Gastrocnemius medialis (tissue), 4 donors: Measurements from ENCODE around the gene EYS. TPM values are rescaled to one million over a fixed set of nuclear protein-coding genes. Genes with fewer than 3 reads are reported as not detected.

Source experiments
- ATAC-seq, 2 donors: fragments of 150-250 bp; one replicate each; pipeline ENCODE4 v1.9.1; 2016
- DNase-seq, 2 donors: peaks; one replicate each; pipeline ENCODE4 v3.0.0-alpha.2; 2019
- H3K27ac ChIP-seq, 4 donors: fragments of 200-600 bp; sonication (generic); 1 replicate in 1 of 4; 2 replicates in 3 of 4; pipeline ENCODE4 v1.5.1; 2016 to 2018; ENCODE audit warnings: mild to moderate bottlenecking in 2 of 4, moderate library complexity in 1 of 4
- H3K27me3 ChIP-seq, 3 donors: fragments of 200-600 bp; sonication (generic) in 2 of 3; 1 replicate in 1 of 3; 2 replicates in 2 of 3; pipeline versions ENCODE4 v1.5.1 to v1.6.0; 2016 to 2019; ENCODE audit warnings: mild to moderate bottlenecking in 1 of 3, moderate library complexity in 1 of 3
- H3K36me3 ChIP-seq, 2 donors: fragments of 200-600 bp; sonication (generic) in 1 of 2; one replicate each; pipeline ENCODE4 v1.5.1; 2017 to 2018
- H3K4me1 ChIP-seq, 2 donors: fragments of 200-600 bp; sonication (generic) in 1 of 2; one replicate each; pipeline ENCODE4 v1.5.1; 2016 to 2017; ENCODE audit warnings: mild to moderate bottlenecking in 2 of 2
- H3K4me3 ChIP-seq, 4 donors: fragments of 200-600 bp; sonication (generic) in 3 of 4; 1 replicate in 1 of 4; 2 replicates in 3 of 4; pipeline ENCODE4 v1.5.1; 2016 to 2019; ENCODE audit warnings: mild to moderate bottlenecking in 2 of 4
- H3K9me3 ChIP-seq, 3 donors: fragments of 200-600 bp; sonication (generic) in 2 of 3; 1 replicate in 1 of 3; 2 replicates in 2 of 3; pipeline ENCODE4 v1.5.1; 2016 to 2019
- POLR2A ChIP-seq, 2 donors: fragments of 450-650 bp; IDR thresholded peaks; one replicate each; pipeline ENCODE4 v1.6.1; 2017; ENCODE audit warnings: antibody characterized with exemption in 2 of 2, mild to moderate bottlenecking in 2 of 2, moderate library complexity in 2 of 2
- in situ Hi-C, 4 donors: fragments of 200-750 bp; cut with MboI; loops; one replicate each; pipeline versions ENCODE4 v1.15.0 to v1.8.0; 2017; ENCODE audit warnings: low sequenced_read_pairs in 4 of 4
- intact Hi-C: fragments of 100-400 bp; cut with DNase I; formaldehyde crosslinking; loops from one replicate; pipeline ENCODE4 v1.15.1; 2023; ENCODE audit warnings: low total_unique reads
- total RNA-seq, 4 donors: library from RNA; depleted of rRNA; stranded (reverse); fragments of >200 nt; gene quantifications; one replicate each; pipeline versions ENCODE4 v1.1.0 to v1.2.3, GENCODE V29; 2016
- TF ChIP-seq, protein P1 (sequence below), 5 experiments: fragments of 450-650 bp in 3 of 5; fragments of 200-600 bp in 2 of 5; sonication (generic) in 2 of 5; IDR thresholded peaks in 4 of 5; conservative IDR thresholded peaks in 1 of 5; 1 replicate in 4 of 5; 2 replicates in 1 of 5; pipeline ENCODE4 v1.5.1; 2016 to 2019; ENCODE audit warnings: antibody characterized with exemption in 5 of 5, mild to moderate bottlenecking in 3 of 5, moderate library complexity in 3 of 5

EYS gene
- total RNA-seq, 4 donors from 2014 or later, result 0.20 TPM; not detected in 3

DNA sequence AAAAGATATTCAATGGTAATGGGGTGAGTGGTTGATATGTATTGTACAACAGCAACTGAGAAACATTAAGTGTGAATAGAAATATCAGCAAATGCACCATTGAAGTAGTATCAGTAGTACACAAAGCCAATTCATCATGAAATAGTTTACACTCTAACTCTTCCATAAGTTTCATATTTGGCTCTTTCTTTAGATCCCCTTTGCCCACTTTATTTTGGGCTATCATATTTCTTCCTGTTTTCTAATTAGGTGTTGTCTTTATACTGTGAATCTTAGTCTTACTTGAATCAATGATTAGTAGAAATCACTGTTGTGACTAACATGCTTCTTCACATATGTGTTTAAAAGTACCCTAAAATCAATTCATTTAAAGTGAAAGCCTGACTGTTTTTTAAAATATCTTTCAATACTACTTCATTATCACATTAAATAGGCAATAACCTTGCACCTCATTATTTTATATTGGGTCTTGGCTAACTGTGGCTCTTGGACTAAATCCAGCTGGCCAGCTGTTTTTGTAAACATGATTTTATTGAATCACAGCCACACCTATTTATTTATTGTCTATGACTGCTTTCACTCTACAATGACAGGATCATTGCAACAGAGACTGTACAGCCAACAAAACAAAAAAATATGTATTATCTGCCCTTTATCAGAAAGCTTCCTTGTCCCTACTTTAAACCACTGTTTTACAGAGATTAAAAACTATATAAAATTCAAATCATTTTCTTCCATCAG is 38.9 kb downstream of the EYS start:
- Histone ChIP-seq H3K27ac (no peak overlapping the region), H3K4me3 (no peak overlapping the region), H3K27me3 (no peaks in the 10 kb centered on the region), H3K4me1 (no peaks in the 10 kb centered on the region), H3K9me3 (no peaks in the 10 kb centered on the region), H3K36me3 (no peaks in the 10 kb centered on the region)
- ATAC-seq (no peak), DNase-seq (no peak)
- intact Hi-C loops, result no loop called here
- TF ChIP-seq, protein P1, sequence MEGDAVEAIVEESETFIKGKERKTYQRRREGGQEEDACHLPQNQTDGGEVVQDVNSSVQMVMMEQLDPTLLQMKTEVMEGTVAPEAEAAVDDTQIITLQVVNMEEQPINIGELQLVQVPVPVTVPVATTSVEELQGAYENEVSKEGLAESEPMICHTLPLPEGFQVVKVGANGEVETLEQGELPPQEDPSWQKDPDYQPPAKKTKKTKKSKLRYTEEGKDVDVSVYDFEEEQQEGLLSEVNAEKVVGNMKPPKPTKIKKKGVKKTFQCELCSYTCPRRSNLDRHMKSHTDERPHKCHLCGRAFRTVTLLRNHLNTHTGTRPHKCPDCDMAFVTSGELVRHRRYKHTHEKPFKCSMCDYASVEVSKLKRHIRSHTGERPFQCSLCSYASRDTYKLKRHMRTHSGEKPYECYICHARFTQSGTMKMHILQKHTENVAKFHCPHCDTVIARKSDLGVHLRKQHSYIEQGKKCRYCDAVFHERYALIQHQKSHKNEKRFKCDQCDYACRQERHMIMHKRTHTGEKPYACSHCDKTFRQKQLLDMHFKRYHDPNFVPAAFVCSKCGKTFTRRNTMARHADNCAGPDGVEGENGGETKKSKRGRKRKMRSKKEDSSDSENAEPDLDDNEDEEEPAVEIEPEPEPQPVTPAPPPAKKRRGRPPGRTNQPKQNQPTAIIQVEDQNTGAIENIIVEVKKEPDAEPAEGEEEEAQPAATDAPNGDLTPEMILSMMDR (IDR thresholded peaks at IDR 0.05 in 4 of 5, conservative IDR thresholded peaks at IDR 0.05 in 1 of 5), result no peak
- no peak for TF ChIP-seq POLR2A (IDR thresholded peaks at IDR 0.05)
- in situ Hi-C loops, result no loop called here

GRCh38 chr6:65650086-65650485 is 56.9 kb downstream of the EYS start:
- in situ Hi-C loops (no loop called here), intact Hi-C loops (no loop called here)
- Histone ChIP-seq H3K27ac (no peak overlapping the region), H3K27me3 (no peaks in the 10 kb centered on the region), H3K36me3 (no peaks in the 10 kb centered on the region), H3K4me1 (no peaks in the 10 kb centered on the region), H3K9me3 (no peaks in the 10 kb centered on the region), H3K4me3 (no peak overlapping the region)
- DNase-seq (no peak), ATAC-seq (no peak)
- TF ChIP-seq POLR2A (IDR thresholded peaks at IDR 0.05), result no peak
- TF ChIP-seq, protein P1 (IDR thresholded peaks at IDR 0.05 in 4 of 5, conservative IDR thresholded peaks at IDR 0.05 in 1 of 5), result no peak

- Histone ChIP-seq H3K27me3 (no peaks in the 10 kb centered on the region), H3K27ac (no peak overlapping the region), H3K36me3 (no peaks in the 10 kb centered on the region), H3K4me3 (no peak overlapping the region), H3K9me3 (no peaks in the 10 kb centered on the region), H3K4me1 (no peaks in the 10 kb centered on the region)
- in situ Hi-C loops, result no loop called here
- no peak for TF ChIP-seq POLR2A (IDR thresholded peaks at IDR 0.05)
- TF ChIP-seq, protein P1 (IDR thresholded peaks at IDR 0.05 in 4 of 5, conservative IDR thresholded peaks at IDR 0.05 in 1 of 5), result no peak
- DNase-seq (no peak), ATAC-seq (no peak)
- intact Hi-C loops, result no loop called here
Observed at GRCh38 chr6:65649392-65649791, 57.6 kb downstream of the EYS start.

GRCh38 chr6:65646544-65646943 is 60.5 kb downstream of the EYS start:
- intact Hi-C loops (no loop called here), in situ Hi-C loops (no loop called here)
- Histone ChIP-seq H3K4me3 (no peak overlapping the region), H3K36me3 (no peaks in the 10 kb centered on the region), H3K27me3 (no peaks in the 10 kb centered on the region), H3K27ac (no peak overlapping the region), H3K9me3 (no peaks in the 10 kb centered on the region), H3K4me1 (no peaks in the 10 kb centered on the region)
- DNase-seq, result no peak
- no peak for TF ChIP-seq POLR2A (IDR thresholded peaks at IDR 0.05)
- TF ChIP-seq, protein P1 (IDR thresholded peaks at IDR 0.05 in 4 of 5, conservative IDR thresholded peaks at IDR 0.05 in 1 of 5), result no peak
- ATAC-seq, result no peak

DNA sequence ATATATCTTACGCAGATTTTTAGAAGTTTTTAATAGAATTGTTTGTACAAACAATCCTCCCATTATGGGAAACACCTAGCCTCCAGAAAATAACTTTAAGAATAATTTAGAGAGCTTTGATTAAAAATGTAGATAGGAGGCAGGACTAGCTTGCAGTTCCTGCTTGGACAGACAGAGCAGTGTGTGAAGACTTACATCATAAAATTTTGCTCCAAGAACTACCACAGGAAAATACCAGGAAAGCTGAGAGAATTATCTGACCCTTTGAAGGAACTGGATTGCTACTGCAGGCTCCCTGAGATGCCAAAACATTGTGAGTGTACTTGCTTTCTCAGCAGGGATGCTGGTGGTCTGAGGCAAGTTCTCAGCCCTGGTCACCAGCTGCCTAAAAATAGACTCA is 64.2 kb downstream of the EYS start:
- TF ChIP-seq, protein P1 (IDR thresholded peaks at IDR 0.05 in 4 of 5, conservative IDR thresholded peaks at IDR 0.05 in 1 of 5), result no peak
- no peak for TF ChIP-seq POLR2A (IDR thresholded peaks at IDR 0.05)
- Histone ChIP-seq H3K27me3 (no peaks in the 10 kb centered on the region), H3K9me3 (no peaks in the 10 kb centered on the region), H3K4me1 (no peaks in the 10 kb centered on the region), H3K36me3 (no peaks in the 10 kb centered on the region), H3K27ac (no peak overlapping the region), H3K4me3 (no peak overlapping the region)
- DNase-seq, result no peak
- intact Hi-C loops, result no loop called here
- in situ Hi-C loops, result no loop called here
- no peak for ATAC-seq
